Measurements from ENCODE around the gene PANK4. TPM values are rescaled to one million over a fixed set of nuclear protein-coding genes. Genes with fewer than 3 reads are reported as not detected.

The PANK4 gene
- total and polyA plus RNA-seq, 4 donors, result 5.5 to 28.2 (median 20.9) TPM

- Histone ChIP-seq H3K4me3 (ENCODE audit: low read length in 2 of 2) (no peak overlapping the region), H3K27me3 (ENCODE audit: control insufficient read depth in 1 of 2, insufficient read depth in 2 of 2, low read length in 1 of 2) (no peaks in the 10 kb centered on the region), H3K9me3 (ENCODE audit: control insufficient read depth, low read length) (no peaks in the 10 kb centered on the region), H3K4me1 (ENCODE audit: control insufficient read depth in 1 of 2, insufficient read depth in 2 of 2, low read length in 2 of 2) (no peaks in the 10 kb centered on the region), H3K27ac (ENCODE audit: low read depth in 1 of 2, low read length in 2 of 2) (no peak overlapping the region), H3K36me3 (ENCODE audit: control insufficient read depth in 1 of 2, insufficient read depth in 2 of 2, low read length in 1 of 2) (no peaks in the 10 kb centered on the region)
- ATAC-seq (ENCODE audit: low FRiP score), result no peak
- WGBS, 2 donors, result 56% methylated on average over 15 to 17 of the region's 17 CpGs
- intact Hi-C loops (cut with DNase I), result no loop called here
- no peak for DNase-seq
These were observed 52.1 kb downstream of the PANK4 start for GRCh38 chr1:2474104-2474844.

GRCh38 chr1:2473198-2473597, 53.2 kb downstream of the PANK4 start:
- 72 to 83% methylated on average over 9 to 13 of the region's 13 CpGs for WGBS, 2 donors
- ATAC-seq (ENCODE audit: low FRiP score), result no peak
- H3K27me3 ChIP-seq (ENCODE audit: control insufficient read depth in 1 of 2, insufficient read depth in 2 of 2, low read length in 1 of 2), result no peaks in the 10 kb centered on the region

DNA sequence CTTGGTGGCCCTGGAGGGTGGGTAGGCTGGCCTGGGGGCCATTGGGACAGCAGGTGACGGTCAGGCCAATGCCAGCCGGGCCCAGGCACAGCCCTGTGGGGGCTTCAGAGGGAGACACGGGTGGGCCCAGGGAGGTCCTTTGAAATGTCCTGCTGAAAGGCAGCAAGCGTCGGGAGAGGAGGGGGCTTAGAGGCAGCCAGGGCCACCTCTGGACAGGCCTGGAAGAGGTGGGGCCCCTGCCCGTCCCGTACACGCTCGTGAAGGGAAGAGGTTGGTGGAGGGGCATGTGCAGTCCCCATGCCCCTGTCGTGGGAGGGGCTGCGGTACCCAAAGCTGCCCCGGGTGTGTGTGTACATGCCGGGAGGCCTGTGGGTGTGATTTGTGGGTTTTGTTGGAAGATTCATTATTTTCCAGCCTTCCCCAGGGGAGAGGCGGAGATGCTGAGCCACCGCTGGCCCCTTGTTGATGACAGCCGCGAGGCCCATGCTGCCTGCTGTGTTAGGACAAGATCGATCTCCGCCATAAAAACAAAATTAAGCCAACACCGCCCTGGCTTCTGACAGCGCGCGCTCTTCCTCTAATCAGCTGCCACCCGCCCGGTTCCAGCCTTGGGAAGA, 53.7 kb downstream of the PANK4 start:
- no peaks in the 10 kb centered on the region for H3K27me3 ChIP-seq (ENCODE audit: control insufficient read depth in 1 of 2, insufficient read depth in 2 of 2, low read length in 1 of 2)
- WGBS, 2 donors, result 42 to 54% methylated on average over 25 of the region's 25 CpGs

More at GRCh38 chr1:2473198-2473597, 53.2 kb downstream of the PANK4 start:
- no peak for DNase-seq
- no peaks in the 10 kb centered on the region for H3K9me3 ChIP-seq (ENCODE audit: control insufficient read depth, low read length)
- no peak overlapping the region for H3K27ac ChIP-seq (ENCODE audit: low read depth in 1 of 2, low read length in 2 of 2)
- H3K36me3 ChIP-seq (ENCODE audit: control insufficient read depth in 1 of 2, insufficient read depth in 2 of 2, low read length in 1 of 2), result no peaks in the 10 kb centered on the region
- intact Hi-C loops (cut with DNase I), result no loop called here
- no peak overlapping the region for H3K4me3 ChIP-seq (ENCODE audit: low read length in 2 of 2)
- no peaks in the 10 kb centered on the region for H3K4me1 ChIP-seq (ENCODE audit: control insufficient read depth in 1 of 2, insufficient read depth in 2 of 2, low read length in 2 of 2)

DNA sequence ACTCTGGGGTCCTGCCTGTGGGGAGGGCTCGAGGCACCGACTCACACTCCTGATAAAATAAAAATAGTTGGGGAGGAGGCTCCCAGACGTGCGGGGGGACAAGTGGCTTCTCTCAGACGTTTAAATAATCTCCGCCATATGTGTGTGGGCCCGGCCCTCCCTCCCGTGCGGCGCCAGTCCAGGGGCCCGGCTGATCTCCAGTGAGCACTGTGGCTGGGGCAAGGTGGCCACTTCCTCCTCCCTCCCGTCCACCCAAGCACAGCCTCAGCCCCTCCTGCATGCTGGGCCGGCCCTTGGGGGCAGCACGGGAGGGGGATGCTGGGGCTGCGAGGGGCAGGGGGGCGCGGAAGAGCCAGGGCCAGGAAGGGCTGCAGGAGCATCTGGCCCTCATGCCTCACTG, 54.3 kb downstream of the PANK4 start:
- ATAC-seq (ENCODE audit: low FRiP score), result no peak
- H3K9me3 ChIP-seq (ENCODE audit: control insufficient read depth, low read length), result no peaks in the 10 kb centered on the region
- H3K27ac ChIP-seq (ENCODE audit: low read depth in 1 of 2, low read length in 2 of 2), result no peak overlapping the region
- H3K4me1 ChIP-seq (ENCODE audit: control insufficient read depth in 1 of 2, insufficient read depth in 2 of 2, low read length in 2 of 2), result no peaks in the 10 kb centered on the region
- DNase-seq, result no peak
- H3K4me3 ChIP-seq (ENCODE audit: low read length in 2 of 2), result no peak overlapping the region
- WGBS, 2 donors, result 33 to 37% methylated on average over 16 to 17 of the region's 17 CpGs
- no peaks in the 10 kb centered on the region for H3K36me3 ChIP-seq (ENCODE audit: control insufficient read depth in 1 of 2, insufficient read depth in 2 of 2, low read length in 1 of 2)
- H3K27me3 ChIP-seq (ENCODE audit: control insufficient read depth in 1 of 2, insufficient read depth in 2 of 2, low read length in 1 of 2), result no peaks in the 10 kb centered on the region
- intact Hi-C loops (cut with DNase I), result no loop called here

More for the DNA sequence above, 53.7 kb downstream of the PANK4 start:
- no peaks in the 10 kb centered on the region for H3K4me1 ChIP-seq (ENCODE audit: control insufficient read depth in 1 of 2, insufficient read depth in 2 of 2, low read length in 2 of 2)
- no peak for ATAC-seq (ENCODE audit: low FRiP score)
- H3K9me3 ChIP-seq (ENCODE audit: control insufficient read depth, low read length), result no peaks in the 10 kb centered on the region
- H3K27ac ChIP-seq (ENCODE audit: low read depth in 1 of 2, low read length in 2 of 2), result no peak overlapping the region
- intact Hi-C loops (cut with DNase I), result no loop called here
- DNase-seq, result no peak
- H3K36me3 ChIP-seq (ENCODE audit: control insufficient read depth in 1 of 2, insufficient read depth in 2 of 2, low read length in 1 of 2), result no peaks in the 10 kb centered on the region
- no peak overlapping the region for H3K4me3 ChIP-seq (ENCODE audit: low read length in 2 of 2)

GRCh38 chr1:2471587-2472001, 54.8 kb downstream of the PANK4 start:
- 74 to 77% methylated on average over 13 to 15 of the region's 15 CpGs for WGBS, 2 donors

GRCh38 chr1:2471159-2471471, 55.3 kb downstream of the PANK4 start:
- DNase-seq (no peak), ATAC-seq (ENCODE audit: low FRiP score) (no peak)
- H3K27me3 ChIP-seq (ENCODE audit: control insufficient read depth in 1 of 2, insufficient read depth in 2 of 2, low read length in 1 of 2), result no peaks in the 10 kb centered on the region
- no peaks in the 10 kb centered on the region for H3K9me3 ChIP-seq (ENCODE audit: control insufficient read depth, low read length)
- H3K4me1 ChIP-seq (ENCODE audit: control insufficient read depth in 1 of 2, insufficient read depth in 2 of 2, low read length in 2 of 2), result no peaks in the 10 kb centered on the region
- no peak overlapping the region for H3K4me3 ChIP-seq (ENCODE audit: low read length in 2 of 2)
- 63 to 83% methylated on average over 5 to 7 of the region's 7 CpGs for WGBS, 2 donors
- no peak overlapping the region for H3K27ac ChIP-seq (ENCODE audit: low read depth in 1 of 2, low read length in 2 of 2)
- intact Hi-C loops (cut with DNase I), result no loop called here
- H3K36me3 ChIP-seq (ENCODE audit: control insufficient read depth in 1 of 2, insufficient read depth in 2 of 2, low read length in 1 of 2), result no peaks in the 10 kb centered on the region

More at GRCh38 chr1:2471587-2472001, 54.8 kb downstream of the PANK4 start:
- Histone ChIP-seq H3K9me3 (ENCODE audit: control insufficient read depth, low read length) (no peaks in the 10 kb centered on the region), H3K27me3 (ENCODE audit: control insufficient read depth in 1 of 2, insufficient read depth in 2 of 2, low read length in 1 of 2) (no peaks in the 10 kb centered on the region), H3K36me3 (ENCODE audit: control insufficient read depth in 1 of 2, insufficient read depth in 2 of 2, low read length in 1 of 2) (no peaks in the 10 kb centered on the region), H3K4me1 (ENCODE audit: control insufficient read depth in 1 of 2, insufficient read depth in 2 of 2, low read length in 2 of 2) (no peaks in the 10 kb centered on the region), H3K27ac (ENCODE audit: low read depth in 1 of 2, low read length in 2 of 2) (no peak overlapping the region), H3K4me3 (ENCODE audit: low read length in 2 of 2) (no peak overlapping the region)
- DNase-seq (no peak), ATAC-seq (ENCODE audit: low FRiP score) (no peak)
- intact Hi-C loops (cut with DNase I), result no loop called here

DNA sequence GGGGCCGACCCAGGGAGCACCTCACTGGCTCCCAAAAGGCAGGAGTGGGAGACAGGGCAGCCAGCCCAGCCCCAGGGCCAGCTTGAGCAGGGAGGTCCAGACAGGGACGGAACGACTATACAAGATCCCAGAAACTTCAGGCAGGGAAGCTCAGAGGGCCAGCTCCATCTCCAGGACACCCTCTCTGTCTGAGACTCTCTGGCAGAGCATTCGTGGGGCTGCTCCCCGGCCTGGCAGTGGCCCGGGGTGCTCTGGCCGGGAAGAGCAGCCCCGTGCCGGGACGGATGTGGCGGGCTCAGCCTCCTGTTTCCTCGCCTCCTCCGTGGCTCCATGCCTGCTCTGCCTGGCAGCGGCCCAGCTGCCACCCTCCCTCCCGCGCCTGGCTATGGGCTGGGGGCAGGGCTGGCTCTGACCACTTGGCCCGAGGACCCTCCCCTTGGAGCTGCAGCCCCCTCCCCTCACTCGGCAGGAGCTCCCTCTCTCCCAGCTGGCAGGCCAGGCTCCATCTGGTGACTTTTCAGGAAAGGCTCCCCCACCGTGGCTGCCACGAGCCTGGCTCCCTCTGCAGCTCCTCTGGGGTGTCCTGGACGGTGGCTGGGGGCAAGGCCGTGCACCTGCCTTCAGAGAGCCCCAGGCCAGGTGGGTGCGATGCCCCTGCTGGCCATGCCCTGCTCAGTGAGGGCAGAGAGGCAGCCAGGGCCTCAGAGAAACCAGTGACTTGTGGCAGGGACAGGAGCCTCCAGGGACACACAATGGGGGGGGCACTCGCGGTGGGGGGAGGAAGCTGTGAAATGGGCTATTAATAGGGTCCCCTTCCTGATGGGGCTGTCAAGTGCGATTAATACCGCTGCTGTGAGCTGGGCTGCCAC, 55.9 kb downstream of the PANK4 start:
- H3K4me3 ChIP-seq (ENCODE audit: low read length in 2 of 2), result no peak overlapping the region
- H3K27ac ChIP-seq (ENCODE audit: low read depth in 1 of 2, low read length in 2 of 2), result no peak overlapping the region
- H3K9me3 ChIP-seq (ENCODE audit: control insufficient read depth, low read length), result no peaks in the 10 kb centered on the region
- intact Hi-C loops (cut with DNase I), result no loop called here
- DNase-seq (no peak), ATAC-seq (ENCODE audit: low FRiP score) (no peak)
- no peaks in the 10 kb centered on the region for H3K27me3 ChIP-seq (ENCODE audit: control insufficient read depth in 1 of 2, insufficient read depth in 2 of 2, low read length in 1 of 2)
- H3K36me3 ChIP-seq (ENCODE audit: control insufficient read depth in 1 of 2, insufficient read depth in 2 of 2, low read length in 1 of 2), result no peaks in the 10 kb centered on the region
- no peaks in the 10 kb centered on the region for H3K4me1 ChIP-seq (ENCODE audit: control insufficient read depth in 1 of 2, insufficient read depth in 2 of 2, low read length in 2 of 2)
- 19 to 24% methylated on average over 27 of the region's 27 CpGs for WGBS, 2 donors

DNA sequence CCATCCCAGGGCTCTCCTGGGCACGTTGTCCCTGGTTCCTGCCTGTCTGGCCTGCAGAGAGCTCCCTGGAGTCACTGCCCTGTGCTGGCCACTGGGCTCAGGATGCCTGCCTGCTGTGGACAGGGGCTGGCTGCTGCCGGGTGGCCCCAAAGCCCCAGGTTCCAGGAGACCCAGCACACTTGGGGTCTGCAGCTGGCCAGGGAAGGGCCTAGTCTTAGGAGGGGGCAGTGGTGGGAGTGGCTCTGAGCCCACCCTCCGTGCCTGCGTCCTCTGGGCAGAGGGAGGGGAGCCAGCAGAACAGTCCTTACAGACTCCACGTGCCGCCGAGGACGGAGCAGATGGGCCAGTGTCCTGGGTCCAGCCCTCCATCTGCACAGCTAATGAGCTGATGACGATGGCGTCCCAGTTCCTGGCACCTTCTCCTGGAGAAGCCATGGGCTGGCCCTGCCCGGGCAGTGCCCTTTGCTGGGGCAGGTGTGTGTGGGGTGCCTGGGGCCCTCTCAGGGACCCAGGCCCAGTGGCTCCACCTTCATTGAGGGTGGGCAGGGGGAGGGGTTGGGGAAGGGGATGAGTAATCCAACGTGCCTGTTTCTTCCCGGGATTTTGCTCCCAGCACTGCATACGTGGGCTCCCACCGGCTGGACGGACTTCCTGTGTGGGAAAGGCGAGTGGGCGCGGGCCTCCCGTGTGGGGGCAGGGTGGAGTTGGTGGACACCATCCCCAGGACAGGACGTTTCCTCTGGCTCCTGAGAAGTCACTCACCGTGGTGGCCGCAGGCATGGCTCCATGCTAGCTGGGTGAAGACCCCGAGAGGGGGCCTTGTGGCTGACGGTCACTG, 57.1 kb downstream of the PANK4 start:
- intact Hi-C loops (cut with DNase I), result no loop called here
- ATAC-seq (ENCODE audit: low FRiP score) (no peak), DNase-seq (no peak)
- no peaks in the 10 kb centered on the region for H3K9me3 ChIP-seq (ENCODE audit: control insufficient read depth, low read length)
- H3K27ac ChIP-seq (ENCODE audit: low read depth in 1 of 2, low read length in 2 of 2), result no peak overlapping the region
- H3K36me3 ChIP-seq (ENCODE audit: control insufficient read depth in 1 of 2, insufficient read depth in 2 of 2, low read length in 1 of 2), result no peaks in the 10 kb centered on the region
- H3K4me3 ChIP-seq (ENCODE audit: low read length in 2 of 2), result no peak overlapping the region
- H3K27me3 ChIP-seq (ENCODE audit: control insufficient read depth in 1 of 2, insufficient read depth in 2 of 2, low read length in 1 of 2), result no peaks in the 10 kb centered on the region
- 50 to 55% methylated on average over 21 to 25 of the region's 25 CpGs for WGBS, 2 donors
- no peaks in the 10 kb centered on the region for H3K4me1 ChIP-seq (ENCODE audit: control insufficient read depth in 1 of 2, insufficient read depth in 2 of 2, low read length in 2 of 2)
